ENCODE results near the gene GIMD1.

GIMD1 gene

DNA sequence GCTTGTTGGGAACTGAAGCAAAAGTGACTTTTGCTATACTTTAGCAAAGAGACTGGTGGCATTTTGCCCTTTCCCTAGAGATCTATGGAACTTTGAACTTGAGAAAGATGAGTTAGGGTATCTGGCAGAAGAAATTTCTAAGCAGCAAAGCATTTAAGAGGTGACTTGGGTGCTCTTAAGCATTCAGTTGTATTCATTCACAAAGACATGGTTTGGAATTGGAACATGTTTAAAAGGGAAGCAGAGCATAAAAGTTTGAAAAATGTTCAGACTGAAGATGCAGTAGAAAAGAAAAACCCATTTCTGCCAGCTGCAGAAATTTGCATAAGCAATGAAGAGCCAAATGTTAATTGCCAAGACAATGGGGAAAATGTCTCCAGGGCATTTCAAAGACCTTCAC lies 30.7 kb downstream of the GIMD1 start:
- H4K8ac ChIP-seq (ENCODE audit: low read depth, low read length) = no peak overlapping the region
- no peak overlapping the region for H3K9ac ChIP-seq (ENCODE audit: low read length)
- no peaks in the 10 kb centered on the region for H3K4me1 ChIP-seq (ENCODE audit: control insufficient read depth in 1 of 2, insufficient read depth in 2 of 2, low read length in 2 of 2)
- H3K79me2 ChIP-seq (ENCODE audit: control insufficient read depth, insufficient read depth, low read length, poor library complexity) = no peaks in the 10 kb centered on the region
- H2AK5ac ChIP-seq (ENCODE audit: low read length) = no peak overlapping the region
- H3K79me1 ChIP-seq (ENCODE audit: low read length) = no peaks in the 10 kb centered on the region
- no peak overlapping the region for H3K23ac ChIP-seq (ENCODE audit: low read length)
- H3K36me3 ChIP-seq (ENCODE audit: control insufficient read depth in 1 of 2, insufficient read depth in 2 of 2, low read length in 2 of 2) = peaks cover 13 to 15% of the 10 kb centered on the region in 2 experiments
- H3K18ac ChIP-seq (ENCODE audit: low read length) = no peak overlapping the region
- no peak overlapping the region for H3K27ac ChIP-seq (ENCODE audit: low read depth, low read length)
- H3K4me2 ChIP-seq (ENCODE audit: low read length) = no peak overlapping the region
- H4K12ac ChIP-seq (ENCODE audit: low read depth, low read length) = no peak overlapping the region
- H2BK5ac ChIP-seq (ENCODE audit: low read depth, low read length, poor library complexity) = no peak overlapping the region
- H3K4me3 ChIP-seq (ENCODE audit: low read depth, low read length) = no peak overlapping the region
- H2AFZ ChIP-seq (ENCODE audit: insufficient read depth, low read length, poor library complexity) = no peak overlapping the region
- no peaks in the 10 kb centered on the region for H3K27me3 ChIP-seq (ENCODE audit: insufficient read depth, low read length)
- no peak for DNase-seq
- H4K91ac ChIP-seq (ENCODE audit: low read depth, low read length) = no peak overlapping the region
- H3K14ac ChIP-seq (ENCODE audit: low read length) = no peak overlapping the region
- H2BK12ac ChIP-seq (ENCODE audit: low read length) = no peak overlapping the region
- H3K9me3 ChIP-seq (ENCODE audit: insufficient read depth, low read depth, low read length) = no peaks in the 10 kb centered on the region
- H3K4ac ChIP-seq (ENCODE audit: low read depth, low read length) = no peak overlapping the region
- no peak overlapping the region for H2BK120ac ChIP-seq (ENCODE audit: insufficient read depth, low read length, poor library complexity)

DNA sequence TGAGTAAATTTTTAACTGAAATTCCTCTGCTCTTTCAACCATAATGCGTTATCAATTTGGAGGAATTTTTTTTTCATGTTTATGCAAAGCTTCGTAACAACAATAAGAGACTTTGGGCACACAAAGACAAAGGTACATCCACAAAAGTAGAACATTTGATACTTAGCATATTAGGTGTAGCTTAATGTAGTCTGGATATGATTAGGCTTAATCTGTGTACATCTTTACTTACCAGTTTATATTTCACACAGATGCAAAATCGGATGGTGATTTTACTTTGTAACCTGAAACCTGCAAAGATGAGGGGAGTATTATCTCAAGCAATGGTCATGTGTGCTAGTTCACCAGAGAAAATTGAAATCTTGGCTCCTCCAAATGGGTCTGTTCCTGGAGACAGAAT lies 32.0 kb downstream of the GIMD1 start:
- Histone ChIP-seq H3K4ac (ENCODE audit: low read depth, low read length) (no peak overlapping the region), H3K4me3 (ENCODE audit: low read depth, low read length) (no peak overlapping the region), H2AFZ (ENCODE audit: insufficient read depth, low read length, poor library complexity) (no peak overlapping the region), H3K27me3 (ENCODE audit: insufficient read depth, low read length) (no peaks in the 10 kb centered on the region), H3K79me2 (ENCODE audit: control insufficient read depth, insufficient read depth, low read length, poor library complexity) (no peaks in the 10 kb centered on the region), H3K27ac (ENCODE audit: low read depth, low read length) (no peak overlapping the region), H3K23ac (ENCODE audit: low read length) (no peak overlapping the region), H4K91ac (ENCODE audit: low read depth, low read length) (no peak overlapping the region), H3K18ac (ENCODE audit: low read length) (no peak overlapping the region), H3K9ac (ENCODE audit: low read length) (no peak overlapping the region), H2BK120ac (ENCODE audit: insufficient read depth, low read length, poor library complexity) (no peak overlapping the region), H3K4me1 (ENCODE audit: control insufficient read depth in 1 of 2, insufficient read depth in 2 of 2, low read length in 2 of 2) (no peaks in the 10 kb centered on the region), H3K14ac (ENCODE audit: low read length) (no peak overlapping the region), H2BK12ac (ENCODE audit: low read length) (no peak overlapping the region), H3K79me1 (ENCODE audit: low read length) (no peaks in the 10 kb centered on the region), H3K9me3 (ENCODE audit: insufficient read depth, low read depth, low read length) (no peaks in the 10 kb centered on the region), H4K12ac (ENCODE audit: low read depth, low read length) (no peak overlapping the region), H2AK5ac (ENCODE audit: low read length) (no peak overlapping the region), H3K36me3 (ENCODE audit: control insufficient read depth in 1 of 2, insufficient read depth in 2 of 2, low read length in 2 of 2) (peaks cover 13 to 15% of the 10 kb centered on the region in 2 experiments), H4K8ac (ENCODE audit: low read depth, low read length) (no peak overlapping the region), H3K4me2 (ENCODE audit: low read length) (no peak overlapping the region), H2BK5ac (ENCODE audit: low read depth, low read length, poor library complexity) (no peak overlapping the region)
- DNase-seq = no peak
- no CpG with 5 or more reads among the region's 3 CpGs for WGBS (ENCODE audit: extremely low coverage, insufficient coverage, insufficient read length)

DNA sequence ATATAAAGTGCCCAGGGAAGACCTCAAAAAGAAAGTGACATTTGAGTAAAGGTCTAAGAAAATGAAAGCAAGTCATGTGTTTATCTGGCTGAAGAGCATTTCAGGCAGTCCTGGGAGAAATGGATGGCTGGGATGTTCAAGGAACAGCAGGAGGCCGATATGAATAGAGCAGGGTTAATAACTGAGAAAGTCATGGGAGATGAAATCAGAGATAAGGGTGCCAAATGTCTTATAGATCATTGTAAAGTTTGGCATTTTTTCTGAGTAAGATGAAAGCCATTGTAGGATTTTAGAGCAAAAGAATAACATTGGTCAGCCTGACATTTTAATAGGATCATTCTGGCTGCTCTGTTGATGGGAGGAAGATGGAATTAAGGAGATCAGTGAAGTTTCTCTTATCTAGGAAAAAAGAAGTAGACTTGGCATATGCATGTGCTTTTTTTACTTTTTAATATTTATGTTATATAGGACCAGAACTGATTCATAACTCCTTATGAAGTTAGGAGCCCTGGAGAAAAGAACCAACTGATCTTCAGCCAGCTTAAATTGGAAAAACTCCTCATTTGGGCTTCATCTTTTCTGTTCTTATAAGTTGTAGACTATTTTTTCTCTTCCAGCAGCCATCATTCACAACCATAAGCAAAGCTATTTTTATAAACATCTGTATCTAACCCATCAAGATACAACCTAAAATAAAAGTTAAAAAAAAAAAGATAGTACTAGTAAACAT lies 33.7 kb downstream of the GIMD1 start:
- Histone ChIP-seq H4K8ac (ENCODE audit: low read depth, low read length) (no peak overlapping the region), H3K9ac (ENCODE audit: low read length) (no peak overlapping the region), H2BK12ac (ENCODE audit: low read length) (no peak overlapping the region), H3K18ac (ENCODE audit: low read length) (no peak overlapping the region), H3K27ac (ENCODE audit: low read depth, low read length) (no peak overlapping the region), H3K79me1 (ENCODE audit: low read length) (no peaks in the 10 kb centered on the region), H3K4me1 (ENCODE audit: control insufficient read depth in 1 of 2, insufficient read depth in 2 of 2, low read length in 2 of 2) (no peaks in the 10 kb centered on the region), H4K12ac (ENCODE audit: low read depth, low read length) (no peak overlapping the region), H2AK5ac (ENCODE audit: low read length) (no peak overlapping the region), H3K4me2 (ENCODE audit: low read length) (no peak overlapping the region), H2AFZ (ENCODE audit: insufficient read depth, low read length, poor library complexity) (no peak overlapping the region), H3K79me2 (ENCODE audit: control insufficient read depth, insufficient read depth, low read length, poor library complexity) (no peaks in the 10 kb centered on the region), H3K9me3 (ENCODE audit: insufficient read depth, low read depth, low read length) (no peaks in the 10 kb centered on the region), H3K4me3 (ENCODE audit: low read depth, low read length) (no peak overlapping the region), H3K23ac (ENCODE audit: low read length) (no peak overlapping the region), H2BK120ac (ENCODE audit: insufficient read depth, low read length, poor library complexity) (no peak overlapping the region), H3K14ac (ENCODE audit: low read length) (no peak overlapping the region), H3K36me3 (ENCODE audit: control insufficient read depth in 1 of 2, insufficient read depth in 2 of 2, low read length in 2 of 2) (peaks cover 13 to 15% of the 10 kb centered on the region in 2 experiments), H2BK5ac (ENCODE audit: low read depth, low read length, poor library complexity) (no peak overlapping the region), H3K4ac (ENCODE audit: low read depth, low read length) (no peak overlapping the region), H4K91ac (ENCODE audit: low read depth, low read length) (no peak overlapping the region), H3K27me3 (ENCODE audit: insufficient read depth, low read length) (no peaks in the 10 kb centered on the region)
- no peak for DNase-seq
- WGBS (ENCODE audit: extremely low coverage, insufficient coverage, insufficient read length) = no CpG with 5 or more reads among the region's 1 CpG

DNA sequence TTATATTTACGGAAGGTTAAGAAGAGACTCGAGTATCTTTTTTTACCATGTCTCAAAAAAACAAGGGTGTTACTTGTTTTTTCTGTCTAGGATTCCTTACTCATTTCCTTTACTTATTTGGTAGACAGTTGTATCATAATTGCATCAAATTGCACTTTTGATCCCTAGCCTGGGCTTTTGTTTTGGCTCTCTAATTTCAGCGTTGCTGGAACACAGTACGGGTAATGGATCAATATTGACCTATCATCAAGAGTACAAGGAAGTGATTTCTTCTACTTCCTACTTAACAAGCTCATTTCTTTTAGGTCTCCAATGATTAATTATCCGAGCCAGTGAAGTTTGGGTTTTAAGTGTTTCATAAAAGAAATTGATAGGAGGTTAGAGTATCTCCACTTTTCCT lies 35.4 kb downstream of the GIMD1 start:
- no peaks in the 10 kb centered on the region for H3K79me2 ChIP-seq (ENCODE audit: control insufficient read depth, insufficient read depth, low read length, poor library complexity)
- H3K14ac ChIP-seq (ENCODE audit: low read length) = no peak overlapping the region
- no peak overlapping the region for H4K8ac ChIP-seq (ENCODE audit: low read depth, low read length)
- H2BK12ac ChIP-seq (ENCODE audit: low read length) = no peak overlapping the region
- no peak overlapping the region for H3K27ac ChIP-seq (ENCODE audit: low read depth, low read length)
- no peak overlapping the region for H2AK5ac ChIP-seq (ENCODE audit: low read length)
- H2BK120ac ChIP-seq (ENCODE audit: insufficient read depth, low read length, poor library complexity) = no peak overlapping the region
- H3K4me3 ChIP-seq (ENCODE audit: low read depth, low read length) = no peak overlapping the region
- H3K36me3 ChIP-seq (ENCODE audit: control insufficient read depth in 1 of 2, insufficient read depth in 2 of 2, low read length in 2 of 2) = peaks cover 5 to 9% of the 10 kb centered on the region in 2 experiments
- H4K91ac ChIP-seq (ENCODE audit: low read depth, low read length) = no peak overlapping the region
- no peak overlapping the region for H3K18ac ChIP-seq (ENCODE audit: low read length)
- H3K4ac ChIP-seq (ENCODE audit: low read depth, low read length) = no peak overlapping the region
- H2BK5ac ChIP-seq (ENCODE audit: low read depth, low read length, poor library complexity) = no peak overlapping the region
- H3K27me3 ChIP-seq (ENCODE audit: insufficient read depth, low read length) = no peaks in the 10 kb centered on the region
- no peak overlapping the region for H3K23ac ChIP-seq (ENCODE audit: low read length)
- DNase-seq = no peak
- H2AFZ ChIP-seq (ENCODE audit: insufficient read depth, low read length, poor library complexity) = no peak overlapping the region
- H3K79me1 ChIP-seq (ENCODE audit: low read length) = no peaks in the 10 kb centered on the region
- H4K12ac ChIP-seq (ENCODE audit: low read depth, low read length) = no peak overlapping the region
- H3K9ac ChIP-seq (ENCODE audit: low read length) = no peak overlapping the region
- no peaks in the 10 kb centered on the region for H3K9me3 ChIP-seq (ENCODE audit: insufficient read depth, low read depth, low read length)
- WGBS (ENCODE audit: extremely low coverage, insufficient coverage, insufficient read length) = no CpG with 5 or more reads among the region's 5 CpGs
- H3K4me2 ChIP-seq (ENCODE audit: low read length) = no peak overlapping the region
- H3K4me1 ChIP-seq (ENCODE audit: control insufficient read depth in 1 of 2, insufficient read depth in 2 of 2, low read length in 2 of 2) = no peaks in the 10 kb centered on the region
